Neutrophil (primary cell): ENCODE results near the gene MRRF.

Experiments
- H3K27ac ChIP-seq: fragments of 200-600 bp; sonication (generic); 2 replicates; pipeline ENCODE4 v1.5.1; 2016; ENCODE audit warnings: mild to moderate bottlenecking, moderate library complexity
- H3K27me3 ChIP-seq: fragments of 200-600 bp; sonication (generic); 2 replicates; pipeline ENCODE4 v1.6.0; 2016; ENCODE audit warnings: mild to moderate bottlenecking
- H3K36me3 ChIP-seq: fragments of 200-600 bp; sonication (generic); 2 replicates; pipeline ENCODE4 v1.5.1; 2017
- H3K4me1 ChIP-seq, 2 experiments: fragments of 200-600 bp in 1 of 2; sonication (generic) in 1 of 2; 1 replicate in 1 of 2; 2 replicates in 1 of 2; pipeline versions ENCODE4 v1.5.1 to v1.6.1; 2013 to 2016; ENCODE audit warnings: low read depth in 1 of 2, low read length in 1 of 2, mild to moderate bottlenecking in 1 of 2, moderate library complexity in 1 of 2; ENCODE audit not compliant: control insufficient read depth in 1 of 2, insufficient read depth in 1 of 2
- H3K4me3 ChIP-seq, 2 experiments: fragments of 200-600 bp in 1 of 2; sonication (generic) in 1 of 2; 1 replicate in 1 of 2; 2 replicates in 1 of 2; pipeline ENCODE4 v1.5.1; 2013 to 2016; ENCODE audit warnings: low read depth in 1 of 2, low read length in 1 of 2, mild to moderate bottlenecking in 1 of 2, moderate library complexity in 1 of 2
- H3K9me3 ChIP-seq: fragments of 200-600 bp; sonication (generic); 2 replicates; pipeline ENCODE4 v1.5.1; 2016
- CTCF ChIP-seq: fragments of 200-600 bp; sonication (generic); IDR thresholded peaks from 2 replicates; pipeline ENCODE4 v1.5.1; 2016; ENCODE audit warnings: antibody characterized with exemption

The MRRF gene

DNA sequence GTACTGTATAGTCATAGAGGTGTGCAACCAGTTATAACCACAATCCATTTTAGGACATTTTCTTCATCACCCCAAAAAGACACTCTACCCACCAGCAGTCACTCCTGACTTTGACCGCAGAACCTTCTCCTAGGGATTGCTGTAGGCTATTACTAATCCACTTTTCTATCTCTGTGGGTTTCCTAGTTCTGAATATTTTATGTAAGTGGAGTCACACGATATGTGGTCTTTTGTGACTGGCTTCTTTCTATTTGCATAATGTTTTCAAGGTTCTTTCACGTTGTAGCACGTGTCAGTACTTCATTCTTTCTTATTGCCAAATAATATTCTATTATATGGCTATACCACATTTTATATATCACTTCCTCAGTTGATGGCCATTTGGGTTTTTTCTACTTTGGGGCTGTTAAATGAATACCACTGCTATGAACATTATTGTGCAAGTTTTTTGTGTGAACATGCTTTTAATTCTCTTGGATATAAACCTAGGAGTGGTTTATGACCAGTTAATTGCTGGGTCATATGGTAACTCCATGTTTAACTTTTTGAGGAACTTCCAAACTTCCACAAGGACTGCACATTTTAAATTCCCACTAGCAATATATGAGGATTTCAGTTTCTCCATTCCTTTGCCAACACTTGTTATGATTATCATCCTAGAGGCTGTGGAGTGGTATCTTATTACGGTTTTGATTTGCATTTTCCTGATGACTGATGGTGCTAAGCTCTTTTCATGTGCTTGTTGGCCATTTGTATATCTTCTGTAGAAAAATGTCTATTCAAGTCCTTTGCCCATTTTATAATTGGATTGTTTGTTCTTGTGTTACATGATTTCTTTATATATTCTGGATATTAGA lies 37.8 kb downstream of the MRRF start:
- no peaks in the 10 kb centered on the region for H3K9me3 ChIP-seq
- H3K4me1 ChIP-seq, result peaks cover 17 to 30% of the 10 kb centered on the region in 2 experiments
- H3K4me3 ChIP-seq, result no peak overlapping the region
- TF ChIP-seq CTCF, result no peak
- H3K27ac ChIP-seq, result no peak overlapping the region
- peaks cover 3% of the 10 kb centered on the region for H3K36me3 ChIP-seq
- no peaks in the 10 kb centered on the region for H3K27me3 ChIP-seq

- H3K4me3 ChIP-seq, result no peak overlapping the region
- H3K9me3 ChIP-seq, result no peaks in the 10 kb centered on the region
- TF ChIP-seq CTCF, result no peak
- peaks cover 11 to 16% of the 10 kb centered on the region in 2 experiments for H3K4me1 ChIP-seq
- H3K27me3 ChIP-seq, result no peaks in the 10 kb centered on the region
- H3K27ac ChIP-seq, result no peak overlapping the region
- peaks cover 8% of the 10 kb centered on the region for H3K36me3 ChIP-seq
Measured at GRCh38 chr9:122307061-122307460, 42.4 kb downstream of the MRRF start.

DNA sequence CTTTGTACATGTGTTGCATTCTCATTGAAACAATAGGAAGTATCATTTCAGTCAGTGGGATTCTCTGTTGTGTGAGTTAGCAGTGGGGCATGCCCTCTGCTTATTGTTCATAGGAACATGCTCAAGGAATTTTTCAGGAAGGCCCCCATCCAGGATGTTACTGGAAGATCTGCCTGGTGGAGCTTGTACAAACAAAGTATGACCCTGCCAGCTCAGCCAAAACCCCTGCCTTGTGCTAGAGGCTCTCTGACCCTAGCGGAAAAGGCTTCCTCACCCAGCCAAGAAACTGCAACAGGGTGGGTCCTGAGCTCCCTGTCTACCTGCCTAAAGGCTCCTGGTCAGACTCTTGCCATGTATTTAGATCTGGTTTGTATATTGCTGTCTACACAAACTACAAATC lies 43.2 kb downstream of the MRRF start:
- no peaks in the 10 kb centered on the region for H3K9me3 ChIP-seq
- peaks cover 11 to 16% of the 10 kb centered on the region in 2 experiments for H3K4me1 ChIP-seq
- H3K4me3 ChIP-seq, result no peak overlapping the region
- H3K27ac ChIP-seq, result no peak overlapping the region
- H3K27me3 ChIP-seq, result no peaks in the 10 kb centered on the region
- H3K36me3 ChIP-seq, result peaks cover 8% of the 10 kb centered on the region
- no peak for TF ChIP-seq CTCF

DNA sequence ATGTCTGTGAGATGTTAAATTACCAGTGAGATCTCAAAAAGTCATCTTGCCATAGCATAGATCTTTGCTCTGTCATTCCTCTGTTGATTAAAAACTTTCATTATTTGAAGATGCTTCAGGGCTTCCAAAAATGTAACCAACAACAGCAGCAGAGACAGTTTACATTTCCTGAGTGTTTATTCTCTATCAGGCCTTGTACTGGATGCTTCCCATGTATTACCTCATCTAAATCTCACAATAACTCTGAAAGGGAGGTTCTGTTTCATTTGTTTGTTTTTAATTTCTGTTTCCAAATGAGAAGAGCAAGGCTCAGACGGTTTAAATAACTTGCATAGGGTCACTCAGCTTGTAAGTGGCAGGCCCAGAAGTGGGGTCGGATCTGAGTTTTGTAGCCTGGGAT lies 45.2 kb downstream of the MRRF start:
- H3K27me3 ChIP-seq, result no peaks in the 10 kb centered on the region
- H3K4me3 ChIP-seq, result no peak overlapping the region
- no peaks in the 10 kb centered on the region for H3K4me1 ChIP-seq
- TF ChIP-seq CTCF, result no peak
- no peak overlapping the region for H3K27ac ChIP-seq
- peaks cover 27% of the 10 kb centered on the region for H3K36me3 ChIP-seq
- no peaks in the 10 kb centered on the region for H3K9me3 ChIP-seq

- no peak overlapping the region for H3K27ac ChIP-seq
- peaks cover 35% of the 10 kb centered on the region for H3K36me3 ChIP-seq
- no peak for TF ChIP-seq CTCF
- no peaks in the 10 kb centered on the region for H3K9me3 ChIP-seq
- H3K27me3 ChIP-seq, result no peaks in the 10 kb centered on the region
- H3K4me3 ChIP-seq, result no peak overlapping the region
- no peaks in the 10 kb centered on the region for H3K4me1 ChIP-seq
Measured at GRCh38 chr9:122314165-122314564, 49.5 kb downstream of the MRRF start.
